Neural cell (in vitro differentiated cells): ENCODE measurements around the gene OPN1MW2.
"Not testable (repeated sequence)": the region's sequence is repeated elsewhere in the genome, so short reads cannot be mapped to it uniquely, and the experiment has no call there.

Source experiments
- CTCF ChIP-seq: fragments of 450-650 bp; IDR thresholded peaks from 2 replicates; pipeline ENCODE4 v1.5.1; 2014; ENCODE audit warnings: antibody characterized with exemption, mild to moderate bottlenecking, moderate library complexity; ENCODE audit not compliant: poor library complexity, severe bottlenecking
- EZH2 ChIP-seq: fragments of 200-600, 300-800 bp; shearing (Covaris generic), sonication (generic); IDR thresholded peaks from 2 replicates; pipeline ENCODE4 v1.6.1; 2014; ENCODE audit warnings: antibody characterized with exemption, low read length, borderline replicate concordance, mild to moderate bottlenecking; ENCODE audit not compliant: insufficient read depth, poor library complexity, severe bottlenecking
- POLR2AphosphoS5 ChIP-seq: IDR thresholded peaks from 2 replicates; pipeline ENCODE4 v1.6.1; 2012
- RAD21 ChIP-seq: fragments of 450-650 bp; conservative IDR thresholded peaks from 2 replicates; pipeline ENCODE4 v1.6.1; 2014; ENCODE audit warnings: antibody characterized with exemption, mild to moderate bottlenecking, moderate library complexity
- REST ChIP-seq: IDR thresholded peaks from 2 replicates; pipeline ENCODE4 v1.6.1; 2012; ENCODE audit warnings: borderline replicate concordance

GRCh38 chrX:154174356-154174755, 45.2 kb upstream of the OPN1MW2 start:
- TF ChIP-seq CTCF, EZH2, REST, RAD21, POLR2AphosphoS5: not testable (repeated sequence)
